IPS-18a (cell line): Measurements from ENCODE around the gene MANF.
"Not testable (repeated sequence)": the region's sequence is repeated elsewhere in the genome, so short reads cannot be mapped to it uniquely, and the experiment has no call there.

ENCODE experiments used
- H3K27ac ChIP-seq: one replicate; pipeline ENCODE4 v1.5.1; 2013; ENCODE audit warnings: low read length
- H3K27me3 ChIP-seq: one replicate; pipeline ENCODE4 v1.6.1; 2013; ENCODE audit warnings: mild to moderate bottlenecking, low read length; ENCODE audit not compliant: control insufficient read depth, insufficient read depth
- H3K36me3 ChIP-seq: one replicate; pipeline ENCODE4 v1.6.1; 2013; ENCODE audit warnings: low read depth, low read length; ENCODE audit not compliant: control insufficient read depth
- H3K4me1 ChIP-seq: one replicate; pipeline ENCODE4 v1.6.1; 2013; ENCODE audit warnings: low read depth, low read length; ENCODE audit not compliant: control insufficient read depth
- H3K4me3 ChIP-seq: one replicate; pipeline ENCODE4 v1.5.1; 2013; ENCODE audit warnings: low read length
- H3K9ac ChIP-seq: one replicate; pipeline ENCODE4 v1.6.1; 2013; ENCODE audit warnings: mild to moderate bottlenecking, low read length, moderate library complexity
- H3K9me3 ChIP-seq: one replicate; pipeline ENCODE4 v1.6.1; 2013; ENCODE audit warnings: low read depth, low read length; ENCODE audit not compliant: control insufficient read depth

MANF gene

DNA sequence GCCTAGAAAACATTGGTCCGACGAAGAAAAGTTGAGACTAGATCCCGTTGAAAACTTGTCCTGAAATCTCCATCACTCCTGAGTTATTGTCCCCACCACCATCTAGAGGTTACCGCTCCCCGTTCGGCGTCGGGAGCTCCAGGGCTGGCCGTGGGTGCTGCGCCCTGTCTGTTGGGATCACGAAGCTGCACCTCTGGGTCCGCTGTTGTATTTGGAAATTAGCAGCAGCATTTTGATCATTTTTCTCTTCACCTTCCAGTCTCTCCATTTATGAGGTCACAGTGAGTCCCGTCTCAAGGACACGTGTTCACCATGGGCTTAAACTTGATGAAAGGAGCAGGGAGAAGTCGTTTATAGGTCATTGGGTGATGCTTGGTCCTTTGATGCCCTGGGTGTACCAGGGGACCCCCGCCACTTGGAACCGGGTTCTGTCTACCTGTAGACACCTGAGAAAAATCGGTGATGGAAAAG is 565 bp downstream of the MANF start:
- H3K9me3 ChIP-seq = no peaks in the 10 kb centered on the region
- peak overlapping the region; percentile 81 for H3K9ac ChIP-seq
- peak overlapping the region; percentile 42 for H3K27ac ChIP-seq
- peaks cover 15% of the 10 kb centered on the region for H3K4me1 ChIP-seq
- H3K36me3 ChIP-seq = peaks cover 30% of the 10 kb centered on the region
- peak overlapping the region; percentile 77 for H3K4me3 ChIP-seq
- H3K27me3 ChIP-seq = no peaks in the 10 kb centered on the region

DNA sequence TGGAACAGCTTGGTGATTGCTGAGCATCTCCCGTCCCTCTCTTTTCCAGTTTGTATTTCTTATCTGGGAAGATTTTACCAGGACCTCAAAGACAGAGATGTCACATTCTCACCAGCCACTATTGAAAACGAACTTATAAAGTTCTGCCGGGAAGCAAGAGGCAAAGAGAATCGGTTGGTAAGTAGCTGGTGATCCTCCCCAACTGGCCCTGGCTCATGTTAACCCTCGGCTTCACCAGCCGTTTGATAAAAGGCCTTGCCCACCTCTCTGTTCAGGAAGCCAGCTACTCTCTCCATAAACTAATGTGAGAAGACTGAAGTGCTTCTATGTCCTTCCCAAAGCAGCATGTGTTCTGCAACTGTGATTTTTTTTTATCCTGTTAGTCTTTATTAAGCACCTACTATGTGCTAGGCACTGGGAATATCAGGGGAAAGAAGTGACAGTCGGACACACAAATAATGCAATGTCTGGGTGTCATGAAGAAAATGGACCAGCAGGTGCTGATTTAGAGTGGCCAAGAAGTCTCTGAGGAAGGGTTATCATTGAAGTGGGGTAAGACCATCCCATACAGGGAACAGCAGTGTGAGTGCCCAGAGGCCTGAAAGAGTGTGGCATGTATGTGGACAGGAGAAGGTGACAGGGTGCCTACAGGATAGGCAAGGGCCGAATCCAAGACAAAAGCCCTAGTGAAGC is 1.2 kb downstream of the MANF start:
- peaks cover 30% of the 10 kb centered on the region for H3K36me3 ChIP-seq
- H3K27me3 ChIP-seq = no peaks in the 10 kb centered on the region
- H3K4me3 ChIP-seq = peak overlapping the region; percentile 77
- no peaks in the 10 kb centered on the region for H3K9me3 ChIP-seq
- peak overlapping the region; percentile 81 for H3K9ac ChIP-seq
- H3K4me1 ChIP-seq = peaks cover 16% of the 10 kb centered on the region
- H3K27ac ChIP-seq = no peak overlapping the region

DNA sequence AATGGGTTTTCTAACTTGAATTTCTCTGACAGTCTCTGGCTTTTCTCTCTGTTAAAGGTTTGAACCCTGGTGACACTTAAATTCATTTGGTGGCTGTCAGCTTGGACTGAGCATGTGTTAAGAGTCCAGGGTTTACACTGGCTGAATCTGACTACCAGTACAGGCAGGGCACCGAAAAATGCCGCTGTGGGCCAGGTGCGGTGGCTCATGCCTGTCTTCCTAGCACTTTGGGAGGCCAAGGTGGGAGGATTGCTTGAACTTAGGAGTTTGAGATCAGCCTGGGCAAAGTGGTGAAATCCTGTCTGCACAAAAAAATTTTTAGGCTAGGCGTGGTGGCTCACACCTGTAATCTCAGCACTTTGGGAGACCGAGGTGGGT is 1.8 kb downstream of the MANF start:
- Histone ChIP-seq H3K4me3 (peak overlapping the region; percentile 15), H3K9me3 (no peaks in the 10 kb centered on the region), H3K9ac (no peak overlapping the region), H3K36me3 (peaks cover 30% of the 10 kb centered on the region), H3K27me3 (no peaks in the 10 kb centered on the region), H3K4me1 (peaks cover 16% of the 10 kb centered on the region), H3K27ac (no peak overlapping the region)

- H3K4me3 ChIP-seq = peak overlapping the region; percentile 15
- H3K27me3 ChIP-seq, H3K27ac ChIP-seq, H3K9me3 ChIP-seq, H3K9ac ChIP-seq: not testable (repeated sequence)
- peaks cover 30% of the 10 kb centered on the region for H3K36me3 ChIP-seq
- H3K4me1 ChIP-seq = peaks cover 17% of the 10 kb centered on the region
These were observed 2.2 kb downstream of the MANF start for GRCh38 chr3:51387281-51387680.

DNA sequence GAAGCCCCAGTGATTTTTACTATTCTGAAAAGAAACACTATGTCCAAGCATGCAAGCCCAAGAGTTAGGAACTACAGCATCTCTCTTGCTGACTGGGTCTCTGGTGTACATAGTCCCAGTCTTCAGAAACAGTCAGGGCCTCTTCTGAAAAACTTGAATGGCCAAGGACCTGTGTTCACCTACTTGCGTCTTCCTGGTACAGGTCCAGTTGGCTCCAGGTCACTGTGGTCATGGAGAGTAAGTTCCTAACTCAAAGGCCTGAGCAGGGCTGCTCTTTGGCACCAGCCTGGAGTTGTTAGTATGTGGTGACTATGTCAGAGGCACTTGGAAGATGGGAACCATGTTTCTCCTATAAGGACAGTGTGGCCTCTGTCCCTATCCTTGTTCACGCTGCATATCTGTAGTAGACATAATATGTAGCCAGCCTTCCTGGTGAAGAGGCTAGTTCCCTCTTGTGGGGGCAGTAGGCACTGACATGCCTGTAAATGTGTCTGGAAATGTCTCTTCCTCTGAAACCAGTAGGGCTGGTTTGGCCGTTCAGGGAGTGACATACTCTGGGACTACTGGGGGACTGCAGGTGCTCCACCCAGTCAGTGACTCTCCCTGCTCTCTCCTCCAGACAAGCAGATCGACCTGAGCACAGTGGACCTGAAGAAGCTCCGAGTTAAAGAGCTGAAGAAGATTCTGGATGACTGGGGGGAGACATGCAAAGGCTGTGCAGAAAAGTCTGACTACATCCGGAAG is 3.4 kb downstream of the MANF start:
- peaks cover 42% of the 10 kb centered on the region for H3K36me3 ChIP-seq

GRCh38 chr3:51389423-51390183 is 4.5 kb downstream of the MANF start:
- Histone ChIP-seq H3K27me3 (no peaks in the 10 kb centered on the region), H3K4me3 (no peak overlapping the region), H3K9ac (no peak overlapping the region), H3K36me3 (peaks cover 53% of the 10 kb centered on the region), H3K9me3 (no peaks in the 10 kb centered on the region), H3K27ac (no peak overlapping the region), H3K4me1 (peaks cover 14% of the 10 kb centered on the region)

More for the DNA sequence above, 3.4 kb downstream of the MANF start:
- Histone ChIP-seq H3K4me3 (no peak overlapping the region), H3K9ac (no peak overlapping the region), H3K9me3 (no peaks in the 10 kb centered on the region), H3K27me3 (no peaks in the 10 kb centered on the region), H3K27ac (no peak overlapping the region), H3K4me1 (peaks cover 18% of the 10 kb centered on the region)

GRCh38 chr3:51390246-51391074 is 5.4 kb downstream of the MANF start:
- no peaks in the 10 kb centered on the region for H3K9me3 ChIP-seq
- no peak overlapping the region for H3K27ac ChIP-seq

DNA sequence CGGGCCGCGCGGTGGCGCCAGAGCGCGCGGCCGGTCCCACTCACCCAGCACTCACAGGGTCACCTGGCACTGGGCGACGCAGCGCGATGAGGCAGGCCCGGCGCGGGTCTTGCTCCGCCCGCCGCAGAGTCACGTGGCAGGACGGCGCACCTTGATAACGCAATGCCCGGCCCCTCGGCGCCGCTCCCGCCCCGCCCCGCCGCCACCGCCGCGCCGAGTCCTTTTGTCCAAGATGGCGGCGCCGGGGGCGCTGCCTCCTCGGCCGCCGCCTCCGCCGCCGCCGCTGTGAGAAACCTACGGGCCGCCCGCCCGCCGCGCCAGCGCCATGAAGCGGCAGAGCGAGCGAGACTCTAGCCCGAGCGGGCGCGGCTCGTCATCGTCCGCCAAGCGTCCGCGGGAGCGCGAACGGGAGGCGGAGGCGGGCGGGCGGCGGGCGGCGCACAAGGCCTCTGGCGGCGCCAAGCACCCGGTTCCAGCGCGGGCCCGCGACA is 6.0 kb downstream of the MANF start, which contains the start of gene RBM15B:
RBM15B (plus strand) TSS at position 211 of the 491 bp plus-strand sequence; CDS start at position 326, 115 bp downstream.
- H3K4me3 ChIP-seq = peak within 1 kb of the TSS; percentile 68
- no peaks in the 10 kb centered on the region for H3K9me3 ChIP-seq
- H3K36me3 ChIP-seq = peaks cover 68% of the 10 kb centered on the region
- H3K9ac ChIP-seq = peak within 1 kb of the TSS; percentile 81
- H3K27ac ChIP-seq = no peak within 1 kb of the TSS
- H3K27me3 ChIP-seq = no peaks in the 10 kb centered on the region
- peaks cover 14% of the 10 kb centered on the region for H3K4me1 ChIP-seq

More at GRCh38 chr3:51390246-51391074, 5.4 kb downstream of the MANF start:
- Histone ChIP-seq H3K9ac (peak overlapping the region; percentile 39), H3K27me3 (no peaks in the 10 kb centered on the region), H3K4me3 (peak overlapping the region; percentile 45), H3K36me3 (peaks cover 62% of the 10 kb centered on the region), H3K4me1 (peaks cover 14% of the 10 kb centered on the region)

DNA sequence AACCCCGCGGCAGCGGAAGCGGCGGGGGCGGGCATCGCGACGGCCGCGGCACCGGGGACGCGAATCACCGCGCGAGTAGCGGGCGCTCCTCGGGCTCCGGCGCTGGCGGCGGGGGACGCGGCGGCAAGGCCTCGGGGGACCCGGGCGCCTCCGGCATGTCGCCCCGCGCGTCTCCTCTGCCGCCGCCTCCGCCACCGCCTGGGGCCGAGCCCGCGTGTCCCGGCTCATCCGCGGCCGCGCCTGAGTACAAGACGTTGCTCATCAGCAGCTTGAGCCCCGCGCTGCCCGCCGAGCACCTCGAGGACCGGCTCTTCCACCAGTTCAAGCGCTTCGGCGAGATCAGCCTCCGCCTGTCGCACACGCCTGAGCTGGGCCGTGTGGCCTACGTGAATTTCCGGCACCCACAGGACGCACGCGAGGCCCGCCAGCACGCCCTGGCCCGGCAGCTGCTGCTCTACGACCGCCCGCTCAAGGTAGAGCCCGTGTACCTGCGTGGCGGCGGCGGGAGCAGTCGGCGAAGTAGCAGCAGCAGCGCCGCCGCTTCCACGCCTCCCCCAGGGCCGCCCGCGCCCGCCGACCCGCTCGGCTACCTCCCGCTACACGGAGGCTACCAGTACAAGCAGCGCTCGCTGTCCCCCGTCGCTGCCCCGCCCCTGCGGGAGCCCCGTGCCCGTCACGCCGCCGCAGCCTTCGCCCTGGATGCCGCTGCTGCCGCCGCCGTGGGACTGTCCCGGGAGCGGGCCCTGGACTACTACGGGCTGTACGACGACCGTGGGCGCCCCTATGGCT is 6.7 kb downstream of the MANF start:
- H3K27me3 ChIP-seq = no peaks in the 10 kb centered on the region
- peak overlapping the region; percentile 68 for H3K4me3 ChIP-seq
- H3K27ac ChIP-seq = no peak overlapping the region
- no peaks in the 10 kb centered on the region for H3K9me3 ChIP-seq
- H3K9ac ChIP-seq = peak overlapping the region; percentile 81
- H3K4me1 ChIP-seq = peaks cover 9% of the 10 kb centered on the region
- peaks cover 75% of the 10 kb centered on the region for H3K36me3 ChIP-seq
